Spinal cord (tissue), 10 donors: ENCODE data around the gene TSHZ2. TPM values are rescaled to one million over a fixed set of nuclear protein-coding genes. Genes with fewer than 3 reads are reported as not detected.

Experiments used
- DNase-seq, 6 donors: peaks; one replicate each; pipeline versions ENCODE4 v3.0.0 to v3.0.0-alpha.2; 2013 to 2015; ENCODE audit warnings: low spot score in 6 of 6, low read depth in 4 of 6
- H3K27ac ChIP-seq: one replicate; pipeline ENCODE4 v1.5.1; 2013; ENCODE audit warnings: low read depth, low read length, control low read depth
- H3K27me3 ChIP-seq: one replicate; pipeline ENCODE4 v1.6.1; 2013; ENCODE audit warnings: low read length; ENCODE audit not compliant: control insufficient read depth, insufficient read depth
- H3K36me3 ChIP-seq: one replicate; pipeline ENCODE4 v1.6.1; 2013; ENCODE audit warnings: low read length; ENCODE audit not compliant: control insufficient read depth, insufficient read depth
- H3K4me1 ChIP-seq: one replicate; pipeline ENCODE4 v1.6.1; 2013; ENCODE audit warnings: low read length; ENCODE audit not compliant: control insufficient read depth, insufficient read depth
- H3K4me3 ChIP-seq: one replicate; pipeline ENCODE4 v1.5.1; 2013; ENCODE audit warnings: low read depth, low read length, control low read depth
- H3K9me3 ChIP-seq: one replicate; pipeline ENCODE4 v1.6.1; 2013; ENCODE audit warnings: low read length; ENCODE audit not compliant: control insufficient read depth, insufficient read depth
- WGBS: methylation state at CpG from one replicate; pipeline ENCODE4 v1.1.5; 2013; ENCODE audit warnings: missing lambda C conversion rate; ENCODE audit not compliant: insufficient coverage; 5-methylcytosine and 5-hydroxymethylcytosine counted together
- polyA plus RNA-seq, 2 donors: library from polyadenylated mRNA; unstranded; fragments of 120-200 nt; gene quantifications; one replicate each; pipeline ENCODE4 v1.2.1, GENCODE V29; 2013; ENCODE audit not compliant: insufficient read length in 2 of 2
- total RNA-seq, 2 donors: library from RNA; depleted of rRNA in 1 of 2; stranded (reverse); fragments of 120-200 nt in 1 of 2; fragments of >200 nt in 1 of 2; gene quantifications; one replicate each; pipeline versions ENCODE4 v1.2.3 to v1.2.4, GENCODE V29; 2013 to 2014
- donor health status: healthy.

Gene TSHZ2
- total and polyA plus RNA-seq, 4 donors, result 11.8 to 33.0 (median 25.7) TPM

- 39% methylated on average over 3 of the region's 11 CpGs for WGBS
- no peaks in the 10 kb centered on the region for H3K27me3 ChIP-seq
- H3K36me3 ChIP-seq, result no peaks in the 10 kb centered on the region
- peak in 2 of 6 donors; percentile 20 to 71 for DNase-seq
- H3K27ac ChIP-seq, result peak overlapping the region; percentile 78
- H3K9me3 ChIP-seq, result no peaks in the 10 kb centered on the region
- peak overlapping the region; percentile 51 for H3K4me3 ChIP-seq
- H3K4me1 ChIP-seq, result peaks cover 8% of the 10 kb centered on the region
Observed at GRCh38 chr20:52975029-52975732, 3.0 kb downstream of the TSHZ2 start.

GRCh38 chr20:52975803-52976531 lies 3.8 kb downstream of the TSHZ2 start:
- peak overlapping the region; percentile 78 for H3K27ac ChIP-seq

GRCh38 chr20:52978851-52979250 lies 6.7 kb downstream of the TSHZ2 start:
- no peaks in the 10 kb centered on the region for H3K27me3 ChIP-seq
- H3K4me1 ChIP-seq, result peaks cover 3% of the 10 kb centered on the region
- peaks cover 3% of the 10 kb centered on the region for H3K36me3 ChIP-seq
- H3K27ac ChIP-seq, result no peak overlapping the region
- DNase-seq, result no peak
- no CpG with 5 or more reads among the region's 2 CpGs for WGBS
- no peaks in the 10 kb centered on the region for H3K9me3 ChIP-seq
- H3K4me3 ChIP-seq, result no peak overlapping the region

More at GRCh38 chr20:52975803-52976531, 3.8 kb downstream of the TSHZ2 start:
- no CpG with 5 or more reads among the region's 3 CpGs for WGBS
- no peak for DNase-seq
- Histone ChIP-seq H3K9me3 (no peaks in the 10 kb centered on the region), H3K4me3 (peak overlapping the region; percentile 51), H3K4me1 (peaks cover 8% of the 10 kb centered on the region), H3K27me3 (no peaks in the 10 kb centered on the region), H3K36me3 (no peaks in the 10 kb centered on the region)

GRCh38 chr20:52981051-52981450 lies 8.9 kb downstream of the TSHZ2 start:
- H3K4me1 ChIP-seq, result peaks cover 5% of the 10 kb centered on the region
- H3K27me3 ChIP-seq, result no peaks in the 10 kb centered on the region
- no peak overlapping the region for H3K4me3 ChIP-seq
- no peaks in the 10 kb centered on the region for H3K9me3 ChIP-seq
- no peak overlapping the region for H3K27ac ChIP-seq
- WGBS, result 86% methylated on average over 2 of the region's 8 CpGs
- H3K36me3 ChIP-seq, result peaks cover 5% of the 10 kb centered on the region
- DNase-seq, result no peak

- peaks cover 5% of the 10 kb centered on the region for H3K4me1 ChIP-seq
- no peaks in the 10 kb centered on the region for H3K9me3 ChIP-seq
- no peaks in the 10 kb centered on the region for H3K27me3 ChIP-seq
- WGBS, result 78% methylated on average over 14 of the region's 22 CpGs
- peaks cover 5% of the 10 kb centered on the region for H3K36me3 ChIP-seq
- no peak overlapping the region for H3K27ac ChIP-seq
- H3K4me3 ChIP-seq, result no peak overlapping the region
- no peak for DNase-seq
Observed at GRCh38 chr20:52983726-52984450, 11.7 kb downstream of the TSHZ2 start.

GRCh38 chr20:52984451-52984810 lies 12.3 kb downstream of the TSHZ2 start:
- no peaks in the 10 kb centered on the region for H3K9me3 ChIP-seq
- H3K4me1 ChIP-seq, result peaks cover 5% of the 10 kb centered on the region
- H3K27ac ChIP-seq, result no peak overlapping the region
- no peaks in the 10 kb centered on the region for H3K27me3 ChIP-seq
- peaks cover 5% of the 10 kb centered on the region for H3K36me3 ChIP-seq
- no peak for DNase-seq
- 92% methylated on average over 10 of the region's 10 CpGs for WGBS
- H3K4me3 ChIP-seq, result no peak overlapping the region

GRCh38 chr20:52985687-52986086 lies 13.5 kb downstream of the TSHZ2 start:
- no CpG with 5 or more reads among the region's 3 CpGs for whole genome bisulfite sequencing
- no peak overlapping the region for H3K27ac ChIP-seq
- H3K4me3 ChIP-seq, result no peak overlapping the region
- H3K27me3 ChIP-seq, result no peaks in the 10 kb centered on the region
- H3K9me3 ChIP-seq, result no peaks in the 10 kb centered on the region
- peaks cover 5% of the 10 kb centered on the region for H3K36me3 ChIP-seq
- peaks cover 5% of the 10 kb centered on the region for H3K4me1 ChIP-seq
- no peak for DNase-seq

GRCh38 chr20:52987295-52987694 lies 15.1 kb downstream of the TSHZ2 start:
- Histone ChIP-seq H3K9me3 (no peaks in the 10 kb centered on the region), H3K27ac (no peak overlapping the region), H3K36me3 (peaks cover 5% of the 10 kb centered on the region), H3K4me1 (peaks cover 5% of the 10 kb centered on the region), H3K27me3 (no peaks in the 10 kb centered on the region), H3K4me3 (no peak overlapping the region)
- DNase-seq, result no peak
- WGBS, result no CpG with 5 or more reads among the region's 1 CpG

- WGBS, result 93% methylated on average over 1 of the region's 4 CpGs
- H3K4me3 ChIP-seq, result no peak overlapping the region
- no peak overlapping the region for H3K27ac ChIP-seq
- no peak for DNase-seq
- H3K9me3 ChIP-seq, result no peaks in the 10 kb centered on the region
- no peaks in the 10 kb centered on the region for H3K36me3 ChIP-seq
- peaks cover 2% of the 10 kb centered on the region for H3K4me1 ChIP-seq
- no peaks in the 10 kb centered on the region for H3K27me3 ChIP-seq
Observed at GRCh38 chr20:52991830-52992229, 19.7 kb downstream of the TSHZ2 start.
